H9 (cell line): ENCODE measurements around the gene HBA1. TPM values are rescaled to one million over a fixed set of nuclear protein-coding genes. Genes with fewer than 3 reads are reported as not detected.

Source experiments
- DNase-seq: peaks from one replicate; pipeline ENCODE4 v3.0.0-alpha.2; 2017
- H2AFZ ChIP-seq: one replicate; pipeline ENCODE4 v1.6.1; 2013; ENCODE audit warnings: mild to moderate bottlenecking, low read length, control low read depth, moderate library complexity
- H2AK5ac ChIP-seq: 2 replicates; pipeline ENCODE4 v1.6.1; 2013; ENCODE audit warnings: low read length, control low read depth, mixed read lengths; ENCODE audit not compliant: insufficient read length
- H2BK120ac ChIP-seq: one replicate; pipeline ENCODE4 v1.6.1; 2013; ENCODE audit warnings: low read depth, mild to moderate bottlenecking, low read length, control low read depth, inconsistent platforms; ENCODE audit not compliant: poor library complexity, severe bottlenecking
- H2BK12ac ChIP-seq: 2 replicates; pipeline ENCODE4 v1.6.1; 2013; ENCODE audit warnings: low read length, control low read depth, mixed read lengths, low read depth; ENCODE audit not compliant: insufficient read length
- H2BK15ac ChIP-seq: 2 replicates; pipeline ENCODE4 v1.6.1; 2013; ENCODE audit warnings: low read depth, low read length, control low read depth
- H2BK20ac ChIP-seq: one replicate; pipeline ENCODE4 v1.6.1; 2013; ENCODE audit warnings: low read depth, mild to moderate bottlenecking, low read length, control low read depth, inconsistent platforms; ENCODE audit not compliant: poor library complexity, severe bottlenecking
- H2BK5ac ChIP-seq: 2 replicates; pipeline ENCODE4 v1.6.1; 2013; ENCODE audit warnings: low read length, control low read depth, mixed read lengths; ENCODE audit not compliant: insufficient read length
- H3K14ac ChIP-seq: 2 replicates; pipeline ENCODE4 v1.6.1; 2013; ENCODE audit warnings: low read length, control low read depth; ENCODE audit not compliant: insufficient read depth
- H3K18ac ChIP-seq: 2 replicates; pipeline ENCODE4 v1.6.1; 2013; ENCODE audit warnings: low read depth, mild to moderate bottlenecking, mixed read lengths, low read length, control low read depth; ENCODE audit not compliant: insufficient read length
- H3K23ac ChIP-seq: 2 replicates; pipeline ENCODE4 v1.6.1; 2013; ENCODE audit warnings: low read length, control low read depth, mixed read lengths, low read depth; ENCODE audit not compliant: insufficient read length
- H3K23me2 ChIP-seq: 2 replicates; pipeline ENCODE4 v1.6.1; 2013; ENCODE audit warnings: low read depth, mild to moderate bottlenecking, mixed read lengths, low read length, control low read depth; ENCODE audit not compliant: insufficient read length, poor library complexity, severe bottlenecking
- H3K27ac ChIP-seq: 2 replicates; pipeline ENCODE4 v1.5.1; 2013; ENCODE audit warnings: low read length, control low read depth, mixed read lengths, low read depth; ENCODE audit not compliant: insufficient read length
- H3K27me3 ChIP-seq: 2 replicates; pipeline ENCODE4 v1.6.1; 2013; ENCODE audit warnings: low read length, control low read depth, inconsistent platforms; ENCODE audit not compliant: insufficient read depth
- H3K4ac ChIP-seq: 2 replicates; pipeline ENCODE4 v1.6.1; 2013; ENCODE audit warnings: low read depth, mild to moderate bottlenecking, control low read depth, inconsistent platforms, low read length, moderate library complexity
- H3K4me1 ChIP-seq: 2 replicates; pipeline ENCODE4 v1.6.1; 2013; ENCODE audit warnings: low read length, control low read depth, inconsistent platforms; ENCODE audit not compliant: insufficient read depth
- H3K4me2 ChIP-seq: 2 replicates; pipeline ENCODE4 v1.6.1; 2013; ENCODE audit warnings: low read length, control low read depth, mixed read lengths; ENCODE audit not compliant: insufficient read length, insufficient read depth
- H3K56ac ChIP-seq: 2 replicates; pipeline ENCODE4 v1.6.1; 2013; ENCODE audit warnings: low read depth, mild to moderate bottlenecking, mixed read lengths, low read length, control low read depth; ENCODE audit not compliant: insufficient read length
- H3K79me1 ChIP-seq: 2 replicates; pipeline ENCODE4 v1.6.1; 2013; ENCODE audit warnings: low read depth, mild to moderate bottlenecking, moderate library complexity, low read length, control low read depth, inconsistent platforms; ENCODE audit not compliant: insufficient read depth, poor library complexity, severe bottlenecking
- H3K79me2 ChIP-seq: 2 replicates; pipeline ENCODE4 v1.6.1; 2013; ENCODE audit warnings: low read length, control low read depth, inconsistent platforms; ENCODE audit not compliant: insufficient read depth
- H3K9ac ChIP-seq: 2 replicates; pipeline ENCODE4 v1.6.1; 2013; ENCODE audit warnings: low read length, control low read depth, mixed read lengths; ENCODE audit not compliant: insufficient read length; ENCODE audit errors: extremely low read depth
- H3K9me3 ChIP-seq: one replicate; pipeline ENCODE4 v1.6.1; 2013; ENCODE audit warnings: low read depth, low read length, inconsistent platforms; ENCODE audit not compliant: control insufficient read depth
- H3T11ph ChIP-seq: one replicate; pipeline ENCODE4 v1.6.1; 2013; ENCODE audit warnings: mild to moderate bottlenecking, low read length, control low read depth, inconsistent platforms
- H4K20me1 ChIP-seq: one replicate; pipeline ENCODE4 v1.6.1; 2013; ENCODE audit not compliant: control insufficient read depth, insufficient read length, insufficient read depth
- H4K5ac ChIP-seq: 2 replicates; pipeline ENCODE4 v1.6.1; 2013; ENCODE audit warnings: low read depth, mild to moderate bottlenecking, mixed read lengths, low read length, control low read depth; ENCODE audit not compliant: insufficient read length
- H4K8ac ChIP-seq: replicated peaks from 2 replicates; pipeline ENCODE4 v1.6.1; 2013; ENCODE audit warnings: low read length, control low read depth, mixed read lengths, low read depth; ENCODE audit not compliant: insufficient read length
- H4K91ac ChIP-seq: 2 replicates; pipeline ENCODE4 v1.6.1; 2013; ENCODE audit warnings: low read depth, mild to moderate bottlenecking, moderate library complexity, mixed read lengths, low read length, control low read depth; ENCODE audit not compliant: insufficient read length
- H3K27ac Mint-ChIP-seq, 3 experiments: 2 replicates in 2 of 3; 3 replicates in 1 of 3; pipeline ENCODE4 v1.8.0; 2020 to 2021; ENCODE audit warnings: mixed read lengths in 3 of 3, mild to moderate bottlenecking in 1 of 3, moderate library complexity in 1 of 3
- H3K27me3 Mint-ChIP-seq: 2 replicates; pipeline ENCODE4 v1.8.0; 2021; ENCODE audit warnings: low read depth, mild to moderate bottlenecking, moderate library complexity, mixed read lengths
- H3K36me3 Mint-ChIP-seq, 3 experiments: 2 replicates in 2 of 3; 3 replicates in 1 of 3; pipeline ENCODE4 v1.8.0; 2020 to 2021; ENCODE audit warnings: low read depth in 3 of 3, mixed read lengths in 3 of 3; ENCODE audit not compliant: insufficient read depth in 1 of 3
- H3K4me1 Mint-ChIP-seq, 2 experiments: 2 replicates each; pipeline ENCODE4 v1.8.0; 2020; ENCODE audit warnings: mixed read lengths in 2 of 2
- H3K4me3 Mint-ChIP-seq, 2 experiments: 2 replicates in 1 of 2; 3 replicates in 1 of 2; pipeline ENCODE4 v1.8.0; 2020 to 2021; ENCODE audit warnings: mild to moderate bottlenecking in 2 of 2, mixed read lengths in 2 of 2, moderate library complexity in 1 of 2
- H3K9me3 Mint-ChIP-seq, 2 experiments: 2 replicates in 1 of 2; 3 replicates in 1 of 2; pipeline ENCODE4 v1.8.0; 2020; ENCODE audit warnings: mild to moderate bottlenecking in 2 of 2, mixed read lengths in 2 of 2, moderate library complexity in 1 of 2
- WGBS: extraction: QIAGEN DNeasy Blood & Tissue Kit; methylation state at CpG from one replicate; pipeline ENCODE4 v1.1.7; 2013; ENCODE audit warnings: missing lambda C conversion rate, low lambda C conversion rate, mixed read lengths; ENCODE audit not compliant: insufficient read length; ENCODE audit errors: extremely low coverage; 5-methylcytosine and 5-hydroxymethylcytosine counted together
- total RNA-seq: library from RNA; stranded (reverse); gene quantifications from 2 replicates; pipeline ENCODE4 v1.2.1, GENCODE V29; 2021
- TF ChIP-seq, protein P1 (sequence below): fragments of 200-600 bp; sonication (generic); conservative IDR thresholded peaks from 3 replicates; pipeline ENCODE4 v1.8.0; 2021; ENCODE audit warnings: antibody characterized with exemption, mild to moderate bottlenecking

HBA1 gene
- total RNA-seq, 1 experiment from 2014 or later: 7.2 TPM

DNA sequence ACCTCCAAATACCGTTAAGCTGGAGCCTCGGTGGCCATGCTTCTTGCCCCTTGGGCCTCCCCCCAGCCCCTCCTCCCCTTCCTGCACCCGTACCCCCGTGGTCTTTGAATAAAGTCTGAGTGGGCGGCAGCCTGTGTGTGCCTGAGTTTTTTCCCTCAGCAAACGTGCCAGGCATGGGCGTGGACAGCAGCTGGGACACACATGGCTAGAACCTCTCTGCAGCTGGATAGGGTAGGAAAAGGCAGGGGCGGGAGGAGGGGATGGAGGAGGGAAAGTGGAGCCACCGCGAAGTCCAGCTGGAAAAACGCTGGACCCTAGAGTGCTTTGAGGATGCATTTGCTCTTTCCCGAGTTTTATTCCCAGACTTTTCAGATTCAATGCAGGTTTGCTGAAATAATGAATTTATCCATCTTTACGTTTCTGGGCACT is 928 bp downstream of the HBA1 start:
- H3K4me1 ChIP-seq: no peaks in the 10 kb centered on the region; the same call in 1 of the 2 replicates
- H2BK15ac ChIP-seq: no peak overlapping the region
- H2BK12ac ChIP-seq: no peak overlapping the region
- no peak overlapping the region for H4K8ac ChIP-seq
- TF ChIP-seq, protein P1, sequence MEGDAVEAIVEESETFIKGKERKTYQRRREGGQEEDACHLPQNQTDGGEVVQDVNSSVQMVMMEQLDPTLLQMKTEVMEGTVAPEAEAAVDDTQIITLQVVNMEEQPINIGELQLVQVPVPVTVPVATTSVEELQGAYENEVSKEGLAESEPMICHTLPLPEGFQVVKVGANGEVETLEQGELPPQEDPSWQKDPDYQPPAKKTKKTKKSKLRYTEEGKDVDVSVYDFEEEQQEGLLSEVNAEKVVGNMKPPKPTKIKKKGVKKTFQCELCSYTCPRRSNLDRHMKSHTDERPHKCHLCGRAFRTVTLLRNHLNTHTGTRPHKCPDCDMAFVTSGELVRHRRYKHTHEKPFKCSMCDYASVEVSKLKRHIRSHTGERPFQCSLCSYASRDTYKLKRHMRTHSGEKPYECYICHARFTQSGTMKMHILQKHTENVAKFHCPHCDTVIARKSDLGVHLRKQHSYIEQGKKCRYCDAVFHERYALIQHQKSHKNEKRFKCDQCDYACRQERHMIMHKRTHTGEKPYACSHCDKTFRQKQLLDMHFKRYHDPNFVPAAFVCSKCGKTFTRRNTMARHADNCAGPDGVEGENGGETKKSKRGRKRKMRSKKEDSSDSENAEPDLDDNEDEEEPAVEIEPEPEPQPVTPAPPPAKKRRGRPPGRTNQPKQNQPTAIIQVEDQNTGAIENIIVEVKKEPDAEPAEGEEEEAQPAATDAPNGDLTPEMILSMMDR: no peak
- Mint-ChIP-seq H3K4me1 (peaks cover 15 to 17% of the 10 kb centered on the region in 2 experiments), H3K27me3 (peaks cover 67% of the 10 kb centered on the region), H3K27ac (no peak overlapping the region), H3K4me3 (peak overlapping the region in 1 of 2 experiments; percentile 63; a peak in 4 of 5 replicates), H3K9me3 (peaks cover 4 to 7% of the 10 kb centered on the region in 2 experiments; a peak in 2 of 5 replicates), H3K36me3 (peaks cover 0 to 3% (median 0%) of the 10 kb centered on the region in 3 experiments; a peak in 2 of 7 replicates)
- no peak overlapping the region for H3K27ac ChIP-seq
- no peak overlapping the region for H3K14ac ChIP-seq
- no peak overlapping the region for H3K4ac ChIP-seq
- no peak overlapping the region for H3T11ph ChIP-seq
- H3K27me3 ChIP-seq: peaks cover 48% of the 10 kb centered on the region
- H2BK5ac ChIP-seq: no peak overlapping the region
- no peak overlapping the region for H2AFZ ChIP-seq
- H2BK120ac ChIP-seq: no peak overlapping the region
- no peaks in the 10 kb centered on the region for H3K9me3 ChIP-seq
- peaks cover 5% of the 10 kb centered on the region for H3K23me2 ChIP-seq
- no peak overlapping the region for H4K91ac ChIP-seq
- WGBS: no CpG with 5 or more reads among the region's 13 CpGs
- no peak overlapping the region for H2BK20ac ChIP-seq
- H3K79me1 ChIP-seq: no peaks in the 10 kb centered on the region
- H2AK5ac ChIP-seq: no peak overlapping the region
- no peaks in the 10 kb centered on the region for H3K79me2 ChIP-seq
- no peaks in the 10 kb centered on the region for H4K20me1 ChIP-seq
- H3K56ac ChIP-seq: no peak overlapping the region
- H3K23ac ChIP-seq: no peak overlapping the region
- no peak overlapping the region for H3K18ac ChIP-seq
- DNase-seq: no peak
- H4K5ac ChIP-seq: no peak overlapping the region
- no peak overlapping the region for H3K9ac ChIP-seq
- H3K4me2 ChIP-seq: peak overlapping the region; percentile 13
